HG03097 (cell line): Measurements from ENCODE around the gene CD80.
"Not testable (repeated sequence)": the region's sequence is repeated elsewhere in the genome, so short reads cannot be mapped to it uniquely, and the experiment has no call there.

ENCODE experiments used
- ATAC-seq: cut with Tn5 transposase; IDR thresholded peaks from one replicate; pipeline ENCODE4 v1.9.1; 2021; ENCODE audit not compliant: unreplicated experiment, low FRiP score

The CD80 gene

GRCh38 chr3:119585208-119585607 lies 25.8 kb upstream of the CD80 start:
- ATAC-seq: no peak

GRCh38 chr3:119582178-119582577 lies 22.8 kb upstream of the CD80 start:
- no peak for ATAC-seq

GRCh38 chr3:119580067-119580760 lies 20.8 kb upstream of the CD80 start:
- peak; percentile 55 for ATAC-seq

GRCh38 chr3:119579366-119580066 lies 20.1 kb upstream of the CD80 start, which contains the start of gene ADPRH:
TSS of gene ADPRH (plus strand) at chr3:119579492. CDS start at chr3:119582170, 2,678 bp downstream.
- ATAC-seq: peak; percentile 52

DNA sequence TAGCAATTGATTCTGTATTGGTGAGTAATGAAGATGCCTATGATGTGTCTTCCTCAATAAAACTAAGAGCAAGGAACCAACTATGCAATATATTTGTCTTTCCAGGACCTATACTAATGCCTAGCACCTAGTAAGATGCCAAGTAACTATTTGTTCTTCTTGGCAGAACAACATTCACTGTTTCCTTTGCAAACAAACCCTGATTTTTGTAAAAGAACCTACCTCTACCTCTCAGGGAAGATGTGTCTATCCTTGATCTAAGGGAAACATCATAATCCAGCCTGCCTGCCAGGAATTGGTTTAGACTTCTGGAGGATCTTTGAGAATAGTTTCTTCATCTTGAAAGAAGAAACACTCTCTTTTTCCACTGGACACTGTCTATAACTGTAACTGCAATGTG lies 16.1 kb upstream of the CD80 start:
- ATAC-seq: no peak

DNA sequence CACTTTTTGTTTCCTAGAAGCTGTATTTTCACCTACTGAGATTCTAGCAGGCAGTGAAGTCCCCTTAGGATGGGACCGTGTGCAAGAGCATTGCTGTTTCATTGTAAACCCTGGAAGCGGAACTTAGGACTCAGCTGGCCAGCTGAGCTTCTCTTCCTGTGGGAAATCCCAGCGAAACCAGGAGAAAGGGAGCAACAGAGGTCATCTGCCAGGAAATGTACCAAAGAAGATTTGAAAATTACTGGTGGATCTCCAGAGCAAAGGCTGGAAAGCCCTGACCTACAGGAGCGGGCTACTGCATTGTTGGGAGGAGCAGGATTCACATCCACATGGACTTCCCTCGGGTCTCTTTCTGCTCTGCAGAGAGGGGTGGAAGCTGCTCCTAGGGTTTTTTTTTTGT lies 12.3 kb upstream of the CD80 start:
- no peak for ATAC-seq

DNA sequence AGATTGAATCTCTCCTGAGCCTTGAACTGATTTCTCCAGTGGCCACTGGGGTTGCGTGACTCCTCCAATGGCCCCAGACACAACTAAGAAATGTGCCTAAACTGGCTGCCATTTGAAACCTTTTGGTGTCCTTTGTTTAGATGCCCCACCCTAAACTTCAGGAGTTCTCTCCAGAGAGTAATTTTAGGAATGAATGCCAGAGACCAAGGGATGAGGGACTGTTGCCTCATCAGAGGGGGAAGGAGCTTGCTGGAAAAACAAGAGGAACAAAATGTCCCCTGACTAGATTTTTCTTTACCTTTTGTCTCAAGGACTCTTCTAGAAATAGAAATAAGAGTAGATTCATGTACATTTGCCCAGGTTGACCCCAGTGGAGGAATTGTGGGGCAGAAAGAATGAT lies 11.8 kb upstream of the CD80 start:
- ATAC-seq: no peak

DNA sequence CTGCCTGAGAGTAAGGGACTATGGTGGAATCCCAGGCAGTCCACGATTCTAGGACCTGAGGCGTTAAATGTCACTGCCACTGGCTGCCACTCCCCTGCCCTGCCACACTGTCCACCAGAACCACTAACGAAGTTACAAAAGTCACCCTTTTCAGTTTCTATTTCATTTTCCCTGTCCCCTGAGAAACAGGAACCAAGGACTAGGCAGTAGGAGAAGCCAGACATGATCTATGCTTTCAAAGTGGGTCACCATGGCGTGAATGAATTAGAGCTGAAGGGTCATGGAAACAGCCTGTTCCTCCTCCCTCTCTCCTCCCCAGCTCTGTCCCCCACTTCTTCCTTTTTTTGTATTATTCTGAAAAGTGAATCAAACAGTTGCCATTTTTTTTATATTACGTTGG lies 10.8 kb upstream of the CD80 start:
- no peak for ATAC-seq

DNA sequence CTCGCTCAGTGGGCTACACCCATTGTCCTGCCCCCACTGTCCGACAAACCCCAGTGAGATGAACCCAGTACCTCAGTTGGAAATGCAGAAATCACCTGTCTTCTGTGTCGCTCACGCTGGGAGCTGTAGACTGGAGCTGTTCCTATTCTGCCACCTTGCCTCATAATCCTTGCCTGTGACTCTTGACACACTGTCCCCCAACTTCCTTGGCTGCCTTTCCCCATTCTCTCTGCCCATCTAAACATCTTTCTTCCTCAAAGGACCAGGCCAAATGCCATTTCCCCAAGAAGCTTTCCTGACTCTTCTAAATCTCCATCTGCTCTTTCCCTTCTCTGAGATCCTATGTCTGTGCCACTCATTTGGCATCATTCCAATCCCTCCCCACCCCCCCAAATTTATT lies 9.7 kb upstream of the CD80 start:
- ATAC-seq: no peak

DNA sequence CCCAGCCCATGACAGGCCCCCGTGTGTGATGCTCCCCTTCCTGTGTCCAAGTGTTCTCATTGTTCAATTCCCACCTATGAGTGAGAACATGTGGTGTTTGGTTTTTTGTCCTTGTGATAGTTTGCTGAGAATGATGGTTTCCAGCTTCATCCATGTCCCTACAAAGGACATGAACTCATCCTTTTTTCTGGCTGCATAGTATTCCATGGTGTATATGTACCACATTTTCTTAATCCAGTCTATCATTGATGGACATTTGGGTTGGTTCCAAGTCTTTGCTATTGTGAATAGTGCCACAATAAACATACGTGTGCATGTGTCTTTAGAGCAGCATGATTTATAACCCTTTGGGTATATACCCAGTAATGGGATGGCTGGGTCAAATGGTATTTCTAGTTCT lies 3.9 kb upstream of the CD80 start:
- ATAC-seq: not testable (repeated sequence)

DNA sequence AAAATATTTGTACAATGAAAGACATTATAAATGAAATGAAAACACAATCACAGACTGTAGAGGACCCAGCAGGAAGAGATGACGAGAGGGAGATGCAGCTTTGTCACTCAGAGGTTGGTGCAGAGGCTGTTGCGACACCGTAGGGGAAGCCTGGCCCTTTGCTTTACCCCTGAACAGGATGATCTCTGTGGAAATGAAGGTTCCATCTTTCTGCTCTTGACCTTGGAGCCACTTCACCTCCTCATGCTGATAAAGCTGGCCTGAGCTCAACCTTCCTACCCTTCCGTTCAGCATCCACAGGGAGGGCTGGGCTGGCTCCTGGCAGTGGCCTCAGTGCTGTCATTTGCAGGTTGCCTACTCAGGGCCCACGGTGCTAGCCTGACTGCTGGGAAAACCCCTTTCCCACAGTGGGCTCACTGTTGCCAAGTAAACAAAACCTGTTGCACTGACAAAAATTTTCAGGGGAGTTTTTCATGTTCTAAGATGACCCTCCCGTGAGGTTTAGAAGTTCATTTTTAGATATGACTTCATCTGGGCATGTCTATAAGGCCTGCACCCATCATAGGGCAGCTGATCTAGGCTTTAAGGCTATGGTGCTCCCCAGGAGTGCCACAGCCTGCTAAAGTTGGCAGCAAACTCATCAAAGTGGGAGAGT lies 3.0 kb upstream of the CD80 start:
- ATAC-seq: peak; percentile 75

DNA sequence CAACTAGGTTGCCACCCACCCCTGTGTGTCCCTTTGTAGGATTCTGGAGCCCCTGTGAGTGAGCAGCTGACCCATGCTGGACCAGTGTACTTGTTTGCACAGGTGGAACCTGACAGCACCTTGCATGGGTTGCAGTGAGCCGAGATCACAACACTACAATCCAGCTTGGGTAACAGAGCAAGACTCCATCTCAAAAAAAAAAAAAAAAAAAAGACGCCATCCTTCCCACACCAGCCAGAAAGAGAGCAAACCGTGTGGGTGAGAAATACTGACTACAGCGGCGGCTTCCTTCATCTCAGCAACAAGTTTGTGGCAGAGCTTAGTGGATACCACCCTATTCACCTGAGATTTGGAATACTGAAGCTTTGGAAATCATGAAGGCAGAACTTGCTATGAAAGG lies 746 bp upstream of the CD80 start:
- no peak for ATAC-seq

DNA sequence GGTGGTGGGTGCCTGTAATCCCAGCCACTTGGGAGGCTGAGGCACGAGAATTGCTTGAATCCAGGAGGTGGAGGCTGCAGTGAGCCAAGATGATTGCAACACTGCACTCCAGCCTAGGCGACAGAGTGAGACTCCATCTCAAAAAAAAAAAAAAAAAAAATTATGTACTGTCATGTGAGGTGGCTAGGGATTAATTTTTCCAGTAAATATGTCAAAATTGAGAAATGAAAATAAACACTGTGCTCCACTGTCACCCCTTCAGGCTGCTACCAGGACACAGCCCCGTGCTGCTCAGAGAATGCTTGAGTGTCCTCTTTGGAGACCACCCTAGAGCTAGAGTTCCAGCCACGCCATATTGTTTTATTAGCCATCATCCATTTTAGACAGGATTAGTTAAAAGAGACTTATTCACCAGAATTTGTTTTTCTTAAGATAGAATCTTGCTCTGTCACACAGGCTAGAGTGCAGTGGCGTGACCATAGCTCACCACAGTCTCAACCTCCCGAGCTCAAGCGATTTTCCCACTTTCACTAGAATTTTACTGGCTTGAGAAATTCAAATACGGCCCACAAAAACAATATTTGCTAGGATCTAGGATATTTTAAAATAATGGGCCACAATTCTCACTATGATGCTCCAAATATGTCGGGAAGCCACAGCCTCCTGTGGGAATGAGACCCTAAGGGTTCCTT lies 642 bp downstream of the CD80 start:
- no peak for ATAC-seq

DNA sequence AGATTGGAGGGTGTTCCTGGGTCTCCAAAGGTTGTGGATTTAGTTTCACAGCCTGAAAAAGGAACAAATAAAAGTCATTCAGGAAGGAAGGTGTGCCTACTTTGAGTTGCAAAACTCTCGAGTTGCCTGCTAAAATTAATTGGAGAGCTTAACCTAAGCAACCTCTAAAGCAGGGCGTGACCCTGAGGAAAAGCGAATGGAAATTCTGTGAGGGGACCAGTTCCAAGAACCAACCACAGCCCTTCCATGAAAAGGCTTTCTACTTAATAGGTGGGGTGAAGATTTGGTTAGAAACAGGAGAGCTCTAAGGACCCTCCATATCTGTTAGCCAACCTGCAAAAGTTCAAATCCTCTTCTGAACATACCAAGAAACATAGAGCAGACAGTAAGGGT lies 1.5 kb downstream of the CD80 start:
- no peak for ATAC-seq

DNA sequence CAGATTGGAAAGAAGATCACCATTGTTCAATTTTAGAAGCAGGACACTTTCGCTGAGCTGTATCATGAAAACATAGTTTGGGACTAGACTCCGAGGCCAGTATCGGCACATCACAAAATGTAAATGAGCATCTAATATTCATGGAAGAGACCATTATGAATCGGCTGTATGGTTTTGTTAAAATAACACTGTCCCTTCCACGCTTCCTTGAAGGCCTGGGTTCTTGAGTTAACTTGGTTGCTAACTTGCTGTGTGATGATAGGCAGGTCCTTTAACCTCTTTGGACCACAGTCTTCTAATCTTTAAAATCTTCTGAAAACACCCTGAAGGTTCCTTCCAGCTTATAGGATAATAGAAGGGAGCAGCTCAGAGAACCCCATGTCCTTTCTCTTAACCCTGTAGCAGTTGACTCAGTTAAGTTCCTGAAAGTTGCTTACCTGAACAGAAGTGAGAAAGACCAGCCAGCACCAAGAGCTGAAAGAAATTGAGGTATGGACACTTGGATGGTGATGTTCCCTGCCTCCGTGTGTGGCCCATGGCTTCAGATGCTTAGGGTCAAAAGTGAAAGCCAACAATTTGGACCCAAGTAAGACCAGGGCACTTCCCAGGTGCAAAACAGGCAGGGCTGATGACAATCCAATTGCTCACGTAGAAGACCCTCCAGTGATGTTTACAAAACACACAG lies 2.1 kb downstream of the CD80 start:
- ATAC-seq: no peak

DNA sequence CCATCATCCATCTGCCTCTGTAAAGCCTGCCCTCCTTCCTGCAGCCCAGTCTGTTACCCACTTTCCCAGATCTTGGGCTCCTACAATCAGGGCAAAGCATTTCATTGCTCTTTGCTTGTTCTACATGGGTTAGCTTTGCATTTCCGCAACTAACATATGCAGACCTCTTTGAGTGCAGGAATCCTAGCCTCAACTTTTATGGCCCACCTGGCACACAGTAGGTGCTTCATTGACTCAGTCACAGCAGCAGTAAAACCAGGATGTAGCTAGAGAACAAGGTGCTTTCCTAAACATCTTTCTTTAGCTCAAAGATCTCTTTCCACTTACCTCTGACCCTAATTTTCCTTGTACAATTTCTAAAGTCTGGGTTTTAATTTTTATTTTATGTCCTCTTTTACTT lies 3.5 kb downstream of the CD80 start:
- no peak for ATAC-seq

DNA sequence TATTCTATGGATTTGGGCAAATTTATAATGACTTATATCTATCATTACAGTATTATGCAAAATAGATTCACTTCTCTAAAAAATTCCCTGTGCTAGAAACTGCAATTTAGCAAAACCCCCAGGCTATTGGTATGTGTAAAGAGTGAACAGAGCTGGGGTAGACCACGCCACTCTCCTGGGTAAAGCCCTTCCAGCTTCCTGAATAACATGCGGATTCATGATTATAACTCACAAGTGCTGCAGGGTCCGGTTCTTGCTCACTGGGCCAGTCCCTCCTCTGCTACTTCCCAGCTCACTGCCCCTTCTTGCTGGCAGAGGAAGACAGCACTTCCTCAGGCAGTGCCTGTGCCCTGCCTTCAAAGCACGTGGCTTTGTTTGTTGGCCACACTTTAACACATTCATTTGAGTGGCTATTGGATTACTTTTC lies 4.1 kb downstream of the CD80 start:
- no peak for ATAC-seq

- no peak for ATAC-seq
Measured at GRCh38 chr3:119553823-119554415, 5.5 kb downstream of the CD80 start.

- ATAC-seq: not testable (repeated sequence)
Measured at GRCh38 chr3:119552928-119553327, 6.5 kb downstream of the CD80 start.

- ATAC-seq: no peak
Measured at GRCh38 chr3:119551598-119551997, 7.8 kb downstream of the CD80 start.
